ENCODE measurements around the gene NECTIN1. TPM values are rescaled to one million over a fixed set of nuclear protein-coding genes. Genes with fewer than 3 reads are reported as not detected.
A peak's percentile ranks its signal among the peaks of the same experiment; 100 is the strongest.

The NECTIN1 gene
- total RNA-seq, 2 experiments from 2014 or later, result 5.8 to 14.3 TPM

GRCh38 chr11:119691701-119692539 lies 37.1 kb downstream of the NECTIN1 start:
- Histone ChIP-seq H4K20me1 (ENCODE audit: insufficient read depth, low read length) (no peaks in the 10 kb centered on the region), H2AFZ (ENCODE audit: low read length) (no peak overlapping the region), H3K4me3 (ENCODE audit: low read depth, low read length, poor library complexity, severe bottlenecking) (no peak overlapping the region), H3K9me2 (ENCODE audit: insufficient read depth, low read length) (no peaks in the 10 kb centered on the region), H3K36me3 (ENCODE audit: insufficient read depth, low read length) (no peaks in the 10 kb centered on the region), H3K27ac (ENCODE audit: low read depth, low read length, poor library complexity, severe bottlenecking) (no peak overlapping the region), H3K4me1 (ENCODE audit: insufficient read depth, low read length, poor library complexity, severe bottlenecking) (peaks cover 16% of the 10 kb centered on the region), H3K9me3 (ENCODE audit: low read length) (no peaks in the 10 kb centered on the region), H3K4me2 (ENCODE audit: low read length) (no peak overlapping the region), H3K79me2 (ENCODE audit: insufficient read depth, low read depth, low read length) (no peaks in the 10 kb centered on the region)
- ChIA-PET POLR2A (interaction anchor here (2.5 kb wide), 1 partner anchor 18 kb away, joined by 10 read pairs; no protein-coding TSS in a partner anchor), CTCF (ENCODE audit: unreplicated experiment) (interaction anchor here (0.6 kb wide), 2 partner anchors 144 to 398 kb away, joined by 3 read pairs; no protein-coding TSS in a partner anchor)
- intact Hi-C loops (cut with micrococcal nuclease; ENCODE audit: unreplicated experiment), result no loop called here
- DNase-seq (ENCODE audit: low spot score), result no peak
- no TSS peak for BruUV-seq (replicated peaks)
- TF ChIP-seq CTCF (conservative IDR thresholded peaks at IDR 0.05; ENCODE audit: low read length), result no peak; the same call in 1 of the 2 replicates
- no peak for TF ChIP-seq EZH2phosphoT487 (IDR thresholded peaks at IDR 0.05; ENCODE audit: borderline replicate concordance, low read depth, low read length)

GRCh38 chr11:119691020-119691666 lies 37.9 kb downstream of the NECTIN1 start:
- H3K36me3 ChIP-seq (ENCODE audit: insufficient read depth, low read length), result no peaks in the 10 kb centered on the region
- ChIA-PET CTCF (ENCODE audit: unreplicated experiment) (interaction anchor here (0.6 kb wide), 1 partner anchor 9 kb away, joined by 3 read pairs; no protein-coding TSS in a partner anchor), POLR2A (interaction anchor here (0.6 kb wide), 1 partner anchor 15 kb away, joined by 3 read pairs; no protein-coding TSS in a partner anchor)
- no peak overlapping the region for H3K4me3 ChIP-seq (ENCODE audit: low read depth, low read length, poor library complexity, severe bottlenecking)
- no peak overlapping the region for H3K27ac ChIP-seq (ENCODE audit: low read depth, low read length, poor library complexity, severe bottlenecking)
- no peaks in the 10 kb centered on the region for H3K9me3 ChIP-seq (ENCODE audit: low read length)
- DNase-seq (ENCODE audit: low spot score), result no peak
- no peaks in the 10 kb centered on the region for H3K79me2 ChIP-seq (ENCODE audit: insufficient read depth, low read depth, low read length)
- no peak for TF ChIP-seq EZH2phosphoT487 (IDR thresholded peaks at IDR 0.05; ENCODE audit: borderline replicate concordance, low read depth, low read length)
- peak; percentile 58 for TF ChIP-seq CTCF (conservative IDR thresholded peaks at IDR 0.05; ENCODE audit: low read length)
- H4K20me1 ChIP-seq (ENCODE audit: insufficient read depth, low read length), result no peaks in the 10 kb centered on the region
- intact Hi-C loops (cut with micrococcal nuclease; ENCODE audit: unreplicated experiment), result no loop called here
- H3K9me2 ChIP-seq (ENCODE audit: insufficient read depth, low read length), result no peaks in the 10 kb centered on the region
- no peak overlapping the region for H2AFZ ChIP-seq (ENCODE audit: low read length)
- no peak overlapping the region for H3K4me2 ChIP-seq (ENCODE audit: low read length)
- H3K4me1 ChIP-seq (ENCODE audit: insufficient read depth, low read length, poor library complexity, severe bottlenecking), result peaks cover 16% of the 10 kb centered on the region
- no TSS peak for BruUV-seq (replicated peaks)

Measured in OCI-LY7 (cell line).